ENCODE measurements around the gene PBRM1.

Gene PBRM1

GRCh38 chr3:52518723-52519444 lies 166.8 kb downstream of the PBRM1 start:
- Histone ChIP-seq H3K9ac (ENCODE audit: low read depth, low read length) (no peak overlapping the region), H3K36me3 (ENCODE audit: insufficient read depth, low read length) (no peaks in the 10 kb centered on the region), H3K4me2 (ENCODE audit: low read length) (peak overlapping the region; percentile 58), H3K4me3 (ENCODE audit: low read length) (peak overlapping the region; percentile 30), H3K27me3 (ENCODE audit: control insufficient read depth, insufficient read depth, low read length) (peaks cover 12% of the 10 kb centered on the region), H3K9me3 (replicated peaks; ENCODE audit: low read length) (no peaks in the 10 kb centered on the region), H3K4me1 (ENCODE audit: control insufficient read depth, insufficient read depth, low read length) (peaks cover 3% of the 10 kb centered on the region)

GRCh38 chr3:52517796-52518722 lies 167.7 kb downstream of the PBRM1 start:
- peaks cover 20% of the 10 kb centered on the region for H3K27me3 ChIP-seq (ENCODE audit: control insufficient read depth, insufficient read depth, low read length)
- no peaks in the 10 kb centered on the region for H3K9me3 ChIP-seq (replicated peaks; ENCODE audit: low read length)
- H3K4me3 ChIP-seq (ENCODE audit: low read length), result peak overlapping the region; percentile 13
- no peaks in the 10 kb centered on the region for H3K36me3 ChIP-seq (ENCODE audit: insufficient read depth, low read length)
- no peak overlapping the region for H3K9ac ChIP-seq (ENCODE audit: low read depth, low read length)
- peak overlapping the region; percentile 58 for H3K4me2 ChIP-seq (ENCODE audit: low read length)
- H3K4me1 ChIP-seq (ENCODE audit: control insufficient read depth, insufficient read depth, low read length), result peaks cover 3% of the 10 kb centered on the region

DNA sequence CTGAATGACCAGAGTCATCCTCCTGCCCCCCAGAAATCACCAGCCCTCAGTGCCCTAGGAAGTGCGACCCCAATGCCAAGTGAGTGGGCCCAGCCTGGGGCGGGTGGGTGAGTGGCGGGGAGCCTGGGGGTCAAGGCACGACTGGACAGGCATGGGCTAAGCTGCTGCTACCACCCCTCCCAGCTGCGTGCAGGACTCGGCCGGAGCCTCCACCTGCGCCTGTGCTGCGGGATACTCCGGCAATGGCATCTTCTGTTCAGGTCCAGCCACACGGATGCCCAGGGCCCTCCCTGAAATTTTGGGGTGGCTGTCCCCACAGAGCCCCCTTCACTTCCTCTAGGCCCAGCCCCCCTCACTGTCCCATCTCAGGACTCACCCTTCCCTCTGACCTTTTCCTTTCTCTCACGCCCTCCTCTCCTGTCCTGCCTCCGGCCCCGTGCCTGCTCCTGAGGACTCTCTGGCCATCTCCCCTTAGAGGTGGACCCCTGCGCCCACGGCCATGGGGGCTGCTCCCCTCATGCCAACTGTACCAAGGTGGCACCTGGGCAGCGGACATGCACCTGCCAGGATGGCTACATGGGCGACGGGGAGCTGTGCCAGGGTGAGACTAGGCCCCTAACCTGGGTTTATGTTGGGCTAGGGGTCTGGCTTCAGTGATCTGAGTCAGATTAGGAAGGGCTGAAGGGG lies 169.1 kb downstream of the PBRM1 start:
- Histone ChIP-seq H3K4me2 (ENCODE audit: low read length) (no peak overlapping the region), H3K9me3 (replicated peaks; ENCODE audit: low read length) (no peaks in the 10 kb centered on the region), H3K4me1 (ENCODE audit: control insufficient read depth, insufficient read depth, low read length) (peaks cover 3% of the 10 kb centered on the region), H3K4me3 (ENCODE audit: low read length) (no peak overlapping the region), H3K36me3 (ENCODE audit: insufficient read depth, low read length) (no peaks in the 10 kb centered on the region), H3K27me3 (ENCODE audit: control insufficient read depth, insufficient read depth, low read length) (peaks cover 32% of the 10 kb centered on the region), H3K9ac (ENCODE audit: low read depth, low read length) (no peak overlapping the region)

DNA sequence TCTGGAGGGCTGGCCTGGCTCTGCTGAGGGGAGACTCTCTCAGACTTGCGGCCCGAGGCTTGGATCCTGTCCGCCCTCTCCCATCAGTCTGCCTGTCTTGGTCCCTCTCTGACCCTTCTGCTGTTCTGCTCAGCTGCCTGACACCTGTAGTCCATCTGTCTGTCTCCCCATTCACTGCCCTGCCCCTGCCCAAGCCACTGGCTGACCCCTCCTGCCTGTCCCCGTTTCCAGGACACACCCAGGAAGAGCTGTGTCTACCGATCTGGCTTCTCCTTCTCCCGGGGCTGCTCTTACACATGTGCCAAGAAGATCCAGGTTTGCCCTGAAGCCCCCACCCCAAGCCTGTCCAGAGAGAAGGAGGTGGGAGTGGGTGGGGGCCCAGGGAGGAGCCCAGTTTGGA lies 170.5 kb downstream of the PBRM1 start:
- no peak overlapping the region for H3K4me3 ChIP-seq (ENCODE audit: low read length)
- H3K4me1 ChIP-seq (ENCODE audit: control insufficient read depth, insufficient read depth, low read length), result peaks cover 3% of the 10 kb centered on the region
- H3K4me2 ChIP-seq (ENCODE audit: low read length), result no peak overlapping the region
- no peaks in the 10 kb centered on the region for H3K36me3 ChIP-seq (ENCODE audit: insufficient read depth, low read length)
- H3K27me3 ChIP-seq (ENCODE audit: control insufficient read depth, insufficient read depth, low read length), result peaks cover 47% of the 10 kb centered on the region
- H3K9me3 ChIP-seq (replicated peaks; ENCODE audit: low read length), result no peaks in the 10 kb centered on the region
- no peak overlapping the region for H3K9ac ChIP-seq (ENCODE audit: low read depth, low read length)

GRCh38 chr3:52514576-52514975 lies 171.1 kb downstream of the PBRM1 start:
- no peaks in the 10 kb centered on the region for H3K9me3 ChIP-seq (replicated peaks; ENCODE audit: low read length)
- H3K27me3 ChIP-seq (ENCODE audit: control insufficient read depth, insufficient read depth, low read length), result peaks cover 51% of the 10 kb centered on the region
- no peaks in the 10 kb centered on the region for H3K36me3 ChIP-seq (ENCODE audit: insufficient read depth, low read length)
- H3K4me1 ChIP-seq (ENCODE audit: control insufficient read depth, insufficient read depth, low read length), result peaks cover 3% of the 10 kb centered on the region
- H3K4me2 ChIP-seq (ENCODE audit: low read length), result no peak overlapping the region
- no peak overlapping the region for H3K9ac ChIP-seq (ENCODE audit: low read depth, low read length)
- H3K4me3 ChIP-seq (ENCODE audit: low read length), result no peak overlapping the region

DNA sequence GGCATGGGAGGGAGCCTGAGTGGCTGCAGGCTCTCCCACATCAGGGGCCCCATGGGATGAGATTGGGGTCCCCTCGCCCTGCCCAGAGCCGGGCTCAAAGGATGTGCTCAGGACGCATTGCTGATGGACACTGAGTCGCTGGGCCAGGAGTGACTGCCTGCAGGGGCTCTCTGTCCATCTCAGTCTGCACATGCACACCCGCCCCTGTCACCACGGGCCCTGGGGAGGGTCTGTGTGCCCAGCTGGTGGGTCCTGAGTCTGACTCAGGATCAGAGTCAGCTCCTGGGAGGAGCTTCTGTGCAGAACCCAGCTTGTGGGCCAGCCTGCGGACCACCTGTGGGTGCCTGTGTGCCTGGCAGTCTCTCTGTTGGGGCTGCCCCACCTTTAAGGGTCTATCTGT lies 172.4 kb downstream of the PBRM1 start:
- Histone ChIP-seq H3K27me3 (ENCODE audit: control insufficient read depth, insufficient read depth, low read length) (peaks cover 51% of the 10 kb centered on the region), H3K4me2 (ENCODE audit: low read length) (no peak overlapping the region), H3K9me3 (replicated peaks; ENCODE audit: low read length) (no peaks in the 10 kb centered on the region), H3K9ac (ENCODE audit: low read depth, low read length) (no peak overlapping the region), H3K4me1 (ENCODE audit: control insufficient read depth, insufficient read depth, low read length) (no peaks in the 10 kb centered on the region), H3K36me3 (ENCODE audit: insufficient read depth, low read length) (no peaks in the 10 kb centered on the region), H3K4me3 (ENCODE audit: low read length) (no peak overlapping the region)

GRCh38 chr3:52512727-52513126 lies 173.0 kb downstream of the PBRM1 start:
- no peaks in the 10 kb centered on the region for H3K36me3 ChIP-seq (ENCODE audit: insufficient read depth, low read length)
- H3K27me3 ChIP-seq (ENCODE audit: control insufficient read depth, insufficient read depth, low read length), result peaks cover 51% of the 10 kb centered on the region
- no peak overlapping the region for H3K9ac ChIP-seq (ENCODE audit: low read depth, low read length)
- H3K9me3 ChIP-seq (replicated peaks; ENCODE audit: low read length), result no peaks in the 10 kb centered on the region
- no peak overlapping the region for H3K4me3 ChIP-seq (ENCODE audit: low read length)
- no peak overlapping the region for H3K4me2 ChIP-seq (ENCODE audit: low read length)
- peaks cover 2% of the 10 kb centered on the region for H3K4me1 ChIP-seq (ENCODE audit: control insufficient read depth, insufficient read depth, low read length)

DNA sequence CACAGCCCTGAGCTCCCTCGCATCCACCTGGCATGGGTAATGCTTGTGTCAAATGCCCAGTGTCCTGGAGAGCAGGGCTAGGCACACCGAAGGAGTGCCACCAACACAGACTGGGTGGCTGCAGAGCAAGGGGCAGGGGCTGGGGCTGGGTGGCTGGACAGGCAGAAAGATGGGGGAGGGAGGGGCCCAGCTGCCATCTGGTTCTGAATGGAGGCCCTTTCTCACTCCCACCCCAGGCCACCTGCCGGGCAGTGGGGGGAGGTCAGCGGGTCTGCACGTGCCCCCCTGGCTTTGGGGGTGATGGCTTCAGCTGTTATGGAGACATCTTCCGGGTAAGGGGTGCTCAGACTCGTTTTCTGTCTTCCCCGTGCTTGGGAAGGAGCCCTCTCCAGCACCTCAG lies 173.6 kb downstream of the PBRM1 start:
- peaks cover 8% of the 10 kb centered on the region for H3K4me1 ChIP-seq (ENCODE audit: control insufficient read depth, insufficient read depth, low read length)
- peaks cover 51% of the 10 kb centered on the region for H3K27me3 ChIP-seq (ENCODE audit: control insufficient read depth, insufficient read depth, low read length)
- H3K4me3 ChIP-seq (ENCODE audit: low read length), result no peak overlapping the region
- H3K4me2 ChIP-seq (ENCODE audit: low read length), result no peak overlapping the region
- H3K9ac ChIP-seq (ENCODE audit: low read depth, low read length), result no peak overlapping the region
- no peaks in the 10 kb centered on the region for H3K9me3 ChIP-seq (replicated peaks; ENCODE audit: low read length)
- no peaks in the 10 kb centered on the region for H3K36me3 ChIP-seq (ENCODE audit: insufficient read depth, low read length)

GRCh38 chr3:52511509-52511908 lies 174.2 kb downstream of the PBRM1 start:
- Histone ChIP-seq H3K27me3 (ENCODE audit: control insufficient read depth, insufficient read depth, low read length) (peaks cover 51% of the 10 kb centered on the region), H3K4me3 (ENCODE audit: low read length) (no peak overlapping the region), H3K9ac (ENCODE audit: low read depth, low read length) (no peak overlapping the region), H3K4me1 (ENCODE audit: control insufficient read depth, insufficient read depth, low read length) (peaks cover 14% of the 10 kb centered on the region), H3K9me3 (replicated peaks; ENCODE audit: low read length) (no peaks in the 10 kb centered on the region), H3K4me2 (ENCODE audit: low read length) (no peak overlapping the region), H3K36me3 (ENCODE audit: insufficient read depth, low read length) (no peaks in the 10 kb centered on the region)

- Histone ChIP-seq H3K4me2 (ENCODE audit: low read length) (no peak overlapping the region), H3K27me3 (ENCODE audit: control insufficient read depth, insufficient read depth, low read length) (peaks cover 43% of the 10 kb centered on the region), H3K9me3 (replicated peaks; ENCODE audit: low read length) (no peaks in the 10 kb centered on the region), H3K4me1 (ENCODE audit: control insufficient read depth, insufficient read depth, low read length) (peaks cover 14% of the 10 kb centered on the region), H3K4me3 (ENCODE audit: low read length) (no peak overlapping the region), H3K9ac (ENCODE audit: low read depth, low read length) (no peak overlapping the region), H3K36me3 (ENCODE audit: insufficient read depth, low read length) (no peaks in the 10 kb centered on the region)
Measured at GRCh38 chr3:52509753-52510328, 175.9 kb downstream of the PBRM1 start.

DNA sequence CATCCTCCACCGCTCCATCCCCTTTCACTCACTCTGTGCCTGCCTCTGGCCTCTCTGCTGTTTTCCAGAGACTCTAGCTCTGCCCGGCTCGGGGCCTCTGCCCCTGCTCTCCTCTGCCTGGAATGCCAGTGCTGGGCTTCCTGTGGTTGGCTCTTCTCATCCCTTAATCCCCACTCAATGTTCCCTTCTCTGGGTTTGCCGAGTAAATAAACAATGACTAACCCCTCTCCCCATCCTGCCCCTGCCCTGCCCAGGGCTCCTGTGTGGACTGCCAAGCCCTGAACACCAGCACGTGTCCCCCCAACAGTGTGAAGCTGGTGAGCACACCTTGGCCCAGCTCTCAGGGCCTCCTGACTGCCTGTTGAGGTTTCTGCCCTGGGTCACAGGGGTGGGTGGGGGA lies 178.4 kb downstream of the PBRM1 start:
- peak overlapping the region; percentile 54 for H3K4me2 ChIP-seq (ENCODE audit: low read length)
- H3K4me1 ChIP-seq (ENCODE audit: control insufficient read depth, insufficient read depth, low read length), result peaks cover 14% of the 10 kb centered on the region
- H3K27me3 ChIP-seq (ENCODE audit: control insufficient read depth, insufficient read depth, low read length), result peaks cover 32% of the 10 kb centered on the region
- H3K9me3 ChIP-seq (replicated peaks; ENCODE audit: low read length), result no peaks in the 10 kb centered on the region
- H3K36me3 ChIP-seq (ENCODE audit: insufficient read depth, low read length), result no peaks in the 10 kb centered on the region
- no peak overlapping the region for H3K9ac ChIP-seq (ENCODE audit: low read depth, low read length)
- H3K4me3 ChIP-seq (ENCODE audit: low read length), result no peak overlapping the region
